ENCODE results near the gene CELA2A.

- TF ChIP-seq RFX5 (IDR thresholded peaks at IDR 0.05) (no peak), SREBF2 (IDR thresholded peaks at IDR 0.05) (no peak), POLR2A (IDR thresholded peaks at IDR 0.05; ENCODE audit: low read length) (no peak), FOSL2 (IDR thresholded peaks at IDR 0.05) (no peak), FOSL2 (CRISPR knock-in tag; IDR thresholded peaks at IDR 0.05) (no peak), CEBPB (IDR thresholded peaks at IDR 0.05) (no peak), CTCF (IDR thresholded peaks at IDR 0.05) (no peak), EP300 (IDR thresholded peaks at IDR 0.05) (no peak), HOXA7 (CRISPR knock-in tag; IDR thresholded peaks at IDR 0.05) (no peak), HDAC2 (IDR thresholded peaks at IDR 0.05) (no peak), PHF8 (IDR thresholded peaks at IDR 0.05; ENCODE audit: borderline replicate concordance, low read depth) (no peak), JUN (IDR thresholded peaks at IDR 0.05) (no peak), ZSCAN20 (CRISPR knock-in tag; IDR thresholded peaks at IDR 0.05) (no peak), CBX2 (IDR thresholded peaks at IDR 0.05; ENCODE audit: borderline replicate concordance, low read depth) (no peak)
These were observed at the start of gene CELA2A for GRCh38 chr1:15456313-15456954.

Measured in A549 (cell line).